GM18870 (cell line): ENCODE measurements around the gene APOBEC3C.
"Not testable (repeated sequence)": the region's sequence is repeated elsewhere in the genome, so short reads cannot be mapped to it uniquely, and the experiment has no call there.

ENCODE experiments used
- ATAC-seq: cut with Tn5 transposase; IDR thresholded peaks from one replicate; pipeline ENCODE4 v1.9.1; 2021; ENCODE audit warnings: moderate library complexity; ENCODE audit not compliant: unreplicated experiment

APOBEC3C gene

DNA sequence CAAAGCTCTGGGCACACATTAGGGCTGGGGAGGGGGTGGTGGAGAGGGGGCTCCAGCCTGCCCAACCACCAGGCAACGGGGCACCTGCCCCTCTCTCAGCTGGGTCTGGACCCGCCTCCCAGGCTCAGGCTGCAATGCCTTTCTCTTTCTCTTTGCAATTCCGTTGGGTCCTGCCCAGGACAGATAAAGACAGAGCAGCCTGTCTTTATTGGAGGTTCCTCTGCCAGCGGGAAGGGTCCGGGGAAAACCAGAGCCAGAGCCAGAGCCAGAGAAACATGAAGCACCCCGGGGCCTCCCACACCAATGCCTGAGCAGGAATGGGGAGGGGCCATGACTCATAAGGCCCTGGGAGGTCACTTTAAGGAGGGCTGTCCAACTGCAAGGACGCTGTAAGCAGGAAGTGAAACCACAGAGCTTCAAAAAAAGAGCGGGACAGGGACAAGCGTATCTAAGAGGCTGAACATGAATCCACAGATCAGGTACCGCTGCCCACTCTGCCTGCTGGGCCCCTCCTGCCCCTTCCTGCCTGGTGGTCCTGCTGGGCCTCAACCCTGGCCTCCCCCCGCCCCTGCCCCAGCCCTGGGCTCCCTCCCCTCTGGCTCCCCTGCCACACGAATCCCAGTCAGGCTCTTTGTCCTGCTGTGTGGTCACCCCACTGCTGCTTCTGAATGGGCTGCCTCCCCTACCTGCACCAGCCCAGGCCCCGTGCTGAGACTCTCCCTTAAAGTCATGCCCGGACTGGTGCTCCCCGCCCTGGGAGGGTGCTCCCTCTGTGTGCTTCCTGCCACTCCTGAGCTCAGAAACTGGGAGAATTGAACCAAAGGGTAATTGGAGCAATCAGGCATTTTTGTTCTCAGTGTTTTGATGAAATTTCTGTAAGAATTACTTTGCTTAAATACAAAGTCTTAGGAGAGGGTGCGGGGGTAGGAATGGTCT is 31.8 kb upstream of the APOBEC3C start, which contains the start of gene APOBEC3B:
Gene APOBEC3B (plus strand): TSS at position 356 of the 936 bp plus-strand sequence. CDS start 107 bp downstream, at position 463.
- peak; percentile 38 for ATAC-seq

DNA sequence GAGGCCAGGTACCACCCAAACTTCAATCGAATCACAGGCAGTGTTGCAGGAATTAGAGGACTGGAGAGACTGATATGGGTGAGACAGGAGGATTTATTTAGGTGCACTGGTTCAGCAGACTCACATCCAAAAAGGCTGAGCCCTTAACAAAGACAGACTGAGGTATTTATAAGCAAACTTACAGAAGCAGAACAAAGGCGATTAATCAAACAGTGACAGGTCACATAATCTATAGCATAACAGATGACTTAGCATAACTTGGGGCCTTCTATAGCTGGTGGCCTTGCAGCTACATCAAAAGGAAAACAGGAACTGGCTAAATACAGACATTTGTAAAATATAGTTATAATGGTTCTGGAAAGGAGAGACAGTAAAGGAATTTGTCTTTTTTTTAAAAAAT is 29.8 kb upstream of the APOBEC3C start:
- ATAC-seq, result no peak

DNA sequence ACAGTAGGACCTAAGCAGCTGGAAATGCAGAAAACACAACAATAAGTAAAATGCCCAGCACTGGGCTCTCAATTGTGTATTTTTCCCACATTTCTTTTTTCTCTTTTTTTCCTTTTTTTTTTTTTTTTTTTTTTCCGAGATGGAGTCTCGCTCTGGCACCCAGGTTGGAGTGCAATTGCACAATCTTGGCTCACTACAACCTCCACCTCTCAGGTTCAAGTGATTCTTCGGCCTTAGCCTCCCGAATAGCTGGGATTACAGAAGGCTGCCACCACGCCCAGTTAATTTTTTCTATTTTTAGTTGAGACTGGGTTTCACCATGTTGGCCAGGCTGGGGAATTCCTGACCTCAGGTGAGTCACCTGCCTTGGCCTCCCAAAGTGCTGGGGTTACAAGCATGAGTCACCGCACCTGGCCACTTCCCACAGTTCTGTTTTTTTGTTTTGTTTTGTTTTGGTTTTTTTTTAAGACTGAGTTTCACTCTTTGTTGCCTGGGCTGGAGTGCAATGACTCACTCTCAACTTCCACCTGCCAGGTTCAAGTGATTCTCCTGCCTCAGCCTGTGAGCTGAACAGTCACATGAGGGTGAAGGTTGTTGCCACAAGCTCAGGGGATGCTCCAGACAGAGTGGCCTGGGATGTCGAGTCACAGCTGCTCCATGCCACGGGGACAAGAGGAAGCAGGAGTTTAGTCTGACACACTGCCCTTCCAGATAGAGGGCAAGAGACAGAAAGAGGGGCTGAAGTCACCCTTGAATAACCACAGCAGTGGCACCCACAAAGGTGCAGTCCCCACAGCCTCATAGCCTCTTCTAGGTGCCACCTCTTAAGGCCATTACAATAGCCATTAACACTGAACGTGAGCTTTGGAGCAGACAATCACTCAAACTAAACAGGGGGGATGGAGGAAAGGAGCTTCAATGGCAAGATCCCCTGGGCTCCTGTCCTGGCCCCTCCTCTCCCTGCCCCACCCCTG is 29.0 kb upstream of the APOBEC3C start:
- peak; percentile 75 for ATAC-seq

DNA sequence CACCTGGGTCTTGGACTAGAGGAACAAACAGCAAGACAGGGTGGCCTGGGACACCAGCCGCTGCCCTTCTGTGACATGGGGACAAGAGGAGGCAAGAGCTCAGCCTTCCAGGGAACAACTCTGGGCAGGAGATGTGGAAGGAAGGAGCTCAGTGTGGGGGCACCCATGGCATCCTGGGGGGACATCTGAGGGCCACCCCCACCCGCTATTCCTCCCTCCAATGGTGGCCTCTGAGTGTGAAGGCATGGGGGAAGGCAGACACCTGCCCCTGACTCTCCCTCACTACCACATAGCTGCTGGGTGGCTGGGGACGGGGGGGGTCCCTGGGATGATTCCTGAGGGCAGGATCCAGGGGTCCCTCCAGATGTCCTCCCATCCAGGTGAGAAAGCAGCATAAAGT is 27.4 kb upstream of the APOBEC3C start:
- ATAC-seq, result no peak

DNA sequence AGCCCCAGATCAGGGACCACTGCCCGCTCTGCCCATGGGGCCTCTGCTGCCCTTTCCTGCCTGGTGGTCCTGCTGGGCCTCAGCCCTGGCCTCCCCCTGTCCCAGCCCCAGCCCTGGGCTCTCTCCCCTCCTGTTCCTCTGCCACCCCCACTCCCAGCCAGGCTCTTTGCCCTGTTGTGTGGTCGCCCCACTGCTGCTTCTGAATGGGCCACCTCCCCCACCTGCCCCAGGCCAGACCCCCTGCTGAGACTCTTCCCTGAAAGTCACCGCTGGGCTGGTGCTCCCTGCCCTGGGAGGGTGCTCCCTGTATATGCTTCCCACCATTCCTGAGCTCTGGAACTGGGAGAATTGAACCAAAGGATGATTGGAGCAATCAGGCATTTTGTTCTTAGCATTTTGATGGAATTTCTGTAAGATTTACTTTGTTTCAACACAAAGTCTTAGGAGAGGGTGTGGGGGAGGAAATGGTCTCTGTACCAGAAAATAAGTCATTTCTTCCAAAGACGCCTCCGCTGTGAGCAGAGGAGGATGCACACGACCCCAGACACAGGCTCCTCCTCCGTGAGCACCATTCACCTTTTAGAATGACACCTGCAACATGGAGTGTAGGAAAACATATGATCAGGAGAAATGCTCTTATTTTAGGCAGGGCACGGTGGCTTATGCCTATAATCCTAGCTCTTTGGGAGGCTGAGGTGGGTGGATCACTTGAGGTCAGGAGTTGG is 26.7 kb upstream of the APOBEC3C start:
- no peak for ATAC-seq

DNA sequence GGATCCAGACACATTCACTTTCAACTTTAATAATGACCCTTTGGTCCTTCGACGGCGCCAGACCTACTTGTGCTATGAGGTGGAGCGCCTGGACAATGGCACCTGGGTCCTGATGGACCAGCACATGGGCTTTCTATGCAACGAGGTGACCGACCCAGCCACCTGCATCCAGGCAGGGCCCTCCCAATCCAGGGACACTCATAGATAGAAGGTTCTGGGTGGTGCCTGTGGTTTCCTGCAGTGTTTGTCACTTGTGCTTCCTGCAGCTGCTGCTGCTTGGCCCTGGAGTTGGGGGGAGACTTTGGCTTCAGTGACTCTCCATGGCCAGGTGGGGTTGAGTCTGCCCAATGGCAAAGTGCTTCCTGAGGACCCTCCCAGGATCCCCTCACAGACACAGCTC is 24.6 kb upstream of the APOBEC3C start:
- ATAC-seq, result no peak

DNA sequence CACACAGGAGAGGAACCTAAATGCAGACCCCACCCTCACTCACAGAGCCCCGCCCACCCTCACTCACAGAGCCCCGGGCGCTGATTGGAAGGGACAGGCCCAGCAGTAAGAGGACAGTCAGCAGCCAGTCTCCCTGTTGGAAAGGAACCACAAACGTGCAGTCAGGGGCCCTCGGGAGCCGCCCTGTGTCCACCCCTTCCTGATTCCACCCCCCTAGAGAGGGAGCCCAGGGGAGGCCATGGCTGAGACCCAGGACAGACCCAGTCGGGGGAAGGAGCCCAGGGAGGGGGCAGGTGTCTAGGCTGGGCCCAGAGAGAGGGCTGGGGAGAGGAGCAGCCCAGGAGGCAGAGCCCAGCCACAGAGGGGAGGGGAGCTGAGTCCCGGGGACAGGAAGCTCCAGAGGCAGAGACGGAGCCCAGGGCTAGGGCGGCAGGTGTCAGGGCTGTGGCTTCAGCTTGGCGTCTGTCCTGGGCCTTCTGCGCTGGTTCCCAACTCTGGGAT is 21.1 kb upstream of the APOBEC3C start:
- not testable (repeated sequence) for ATAC-seq

DNA sequence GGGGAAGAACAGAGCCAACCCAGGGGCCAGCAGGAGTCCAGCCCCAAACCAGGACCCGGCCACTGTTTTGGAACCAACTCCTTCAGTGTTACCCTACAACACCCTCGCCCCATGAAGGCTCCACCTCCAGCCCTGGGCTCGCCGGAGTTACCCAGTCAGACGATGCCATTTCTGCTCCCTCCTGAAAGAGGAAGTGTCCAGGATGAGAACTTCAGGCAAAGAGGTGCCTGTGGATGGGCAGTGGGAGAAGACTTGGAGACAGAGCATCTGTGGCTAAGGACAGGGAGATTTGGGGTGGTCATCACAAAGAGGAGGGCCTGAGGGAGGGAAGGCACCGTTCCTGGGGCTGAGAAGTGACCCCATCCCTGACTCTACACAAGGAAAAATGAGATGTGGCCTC is 18.0 kb upstream of the APOBEC3C start:
- no peak for ATAC-seq

DNA sequence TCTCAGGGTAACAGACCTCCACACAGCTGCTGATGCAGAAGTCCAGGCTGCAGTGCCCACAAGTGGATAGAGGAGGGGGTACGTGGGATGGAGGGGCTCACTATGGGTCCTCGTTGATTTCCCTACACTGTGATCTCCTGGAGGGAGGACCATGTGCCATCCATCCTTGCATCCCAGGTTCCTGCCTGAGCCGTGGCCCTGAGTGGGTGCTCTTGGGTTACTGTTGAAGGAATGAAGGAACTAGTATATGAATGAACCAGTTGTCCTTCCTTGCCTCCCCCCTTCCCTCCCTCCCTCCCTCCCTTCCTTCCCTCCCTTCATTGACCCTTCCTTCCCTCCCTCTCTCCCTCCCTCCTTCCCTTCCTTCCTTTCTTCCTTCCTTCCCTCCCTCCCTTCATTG is 16.5 kb upstream of the APOBEC3C start:
- ATAC-seq, result no peak

DNA sequence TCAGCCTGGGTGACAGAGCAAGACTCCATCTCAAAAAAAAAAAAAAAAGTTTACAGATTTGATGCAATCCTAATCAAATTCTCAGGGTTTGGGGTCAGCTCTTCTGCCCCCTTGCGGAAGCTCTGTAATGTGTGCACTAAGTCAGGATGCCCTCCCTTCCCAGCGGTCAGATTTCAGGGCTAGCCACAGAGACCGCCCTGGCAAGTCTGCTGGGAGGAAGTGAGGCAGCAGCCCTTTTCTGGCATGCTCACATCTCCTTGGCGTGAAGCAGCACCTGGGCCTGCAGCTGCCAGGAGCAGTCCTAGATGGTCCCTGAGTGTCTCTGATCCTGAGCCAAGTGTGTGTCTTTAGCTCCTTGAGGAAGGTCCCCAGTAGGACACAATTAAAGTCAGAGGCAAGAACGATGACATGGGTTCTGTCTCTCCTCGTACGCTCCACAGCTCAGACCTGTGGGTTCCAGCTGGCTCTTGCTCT is 10.9 kb upstream of the APOBEC3C start:
- ATAC-seq, result no peak

DNA sequence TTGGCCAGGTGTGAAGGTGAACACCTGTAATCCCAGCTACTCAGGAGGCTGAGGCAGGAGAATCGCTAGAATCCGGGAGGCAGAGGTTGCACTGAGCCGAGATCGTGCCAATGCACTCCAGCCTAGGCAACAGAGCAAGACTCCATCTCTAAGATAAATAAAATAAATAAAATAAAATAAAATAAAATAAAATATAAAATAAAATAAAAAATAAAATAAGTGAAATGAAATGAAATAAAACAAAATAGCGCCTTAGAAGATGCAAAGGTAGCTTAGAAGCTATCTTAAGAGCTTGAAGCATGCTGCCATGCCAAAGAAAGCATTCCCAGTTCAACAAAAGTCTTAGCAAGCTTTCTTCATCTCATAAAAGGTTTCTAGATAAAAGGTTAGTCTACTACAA is 6.9 kb upstream of the APOBEC3C start:
- ATAC-seq, result no peak

DNA sequence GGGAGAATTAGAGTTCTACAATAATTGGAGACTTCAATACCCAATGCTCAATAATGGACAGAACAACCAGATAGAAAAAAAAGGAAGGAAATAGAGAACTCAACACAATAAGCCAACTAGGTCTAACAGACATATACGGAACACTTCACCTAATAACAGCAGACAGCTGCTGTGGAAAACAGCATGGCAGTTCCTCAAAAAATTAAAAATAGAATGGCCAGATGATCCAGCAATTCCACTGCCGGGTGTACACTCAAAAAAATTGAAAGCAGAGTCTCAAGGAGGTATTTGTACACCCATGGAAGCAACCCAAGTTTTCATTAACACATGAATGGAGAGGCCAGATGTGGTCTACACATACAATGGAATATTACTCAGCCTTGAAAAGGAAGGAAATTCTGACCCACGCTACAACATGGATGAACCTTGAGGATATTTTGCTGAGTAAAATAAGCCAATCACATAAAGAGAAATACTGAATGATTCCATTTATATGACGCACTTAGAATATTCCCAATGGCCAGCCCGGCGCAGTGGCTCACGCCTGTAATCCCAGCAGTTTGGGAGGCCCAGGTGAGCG is 5.7 kb upstream of the APOBEC3C start:
- ATAC-seq, result not testable (repeated sequence)

DNA sequence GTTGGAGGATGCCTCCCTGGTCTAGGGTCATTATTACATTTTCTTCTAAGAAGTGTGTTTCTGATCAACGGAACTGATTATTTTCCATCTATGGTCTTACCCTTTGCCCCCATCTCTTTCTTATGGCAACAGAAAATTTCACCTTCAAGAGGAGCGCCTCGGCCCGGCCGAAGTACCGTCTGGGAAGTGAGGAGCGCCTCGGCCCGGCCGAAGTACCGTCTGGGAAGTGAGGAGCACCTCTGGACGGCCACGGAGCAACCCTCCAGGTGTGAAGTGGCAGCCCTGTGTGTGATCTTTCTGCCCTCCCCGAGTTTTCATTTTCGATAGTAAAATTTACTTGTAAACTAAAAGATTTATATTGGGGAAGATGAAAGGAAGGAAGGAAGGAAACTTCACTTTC is 3.1 kb upstream of the APOBEC3C start:
- ATAC-seq, result no peak

DNA sequence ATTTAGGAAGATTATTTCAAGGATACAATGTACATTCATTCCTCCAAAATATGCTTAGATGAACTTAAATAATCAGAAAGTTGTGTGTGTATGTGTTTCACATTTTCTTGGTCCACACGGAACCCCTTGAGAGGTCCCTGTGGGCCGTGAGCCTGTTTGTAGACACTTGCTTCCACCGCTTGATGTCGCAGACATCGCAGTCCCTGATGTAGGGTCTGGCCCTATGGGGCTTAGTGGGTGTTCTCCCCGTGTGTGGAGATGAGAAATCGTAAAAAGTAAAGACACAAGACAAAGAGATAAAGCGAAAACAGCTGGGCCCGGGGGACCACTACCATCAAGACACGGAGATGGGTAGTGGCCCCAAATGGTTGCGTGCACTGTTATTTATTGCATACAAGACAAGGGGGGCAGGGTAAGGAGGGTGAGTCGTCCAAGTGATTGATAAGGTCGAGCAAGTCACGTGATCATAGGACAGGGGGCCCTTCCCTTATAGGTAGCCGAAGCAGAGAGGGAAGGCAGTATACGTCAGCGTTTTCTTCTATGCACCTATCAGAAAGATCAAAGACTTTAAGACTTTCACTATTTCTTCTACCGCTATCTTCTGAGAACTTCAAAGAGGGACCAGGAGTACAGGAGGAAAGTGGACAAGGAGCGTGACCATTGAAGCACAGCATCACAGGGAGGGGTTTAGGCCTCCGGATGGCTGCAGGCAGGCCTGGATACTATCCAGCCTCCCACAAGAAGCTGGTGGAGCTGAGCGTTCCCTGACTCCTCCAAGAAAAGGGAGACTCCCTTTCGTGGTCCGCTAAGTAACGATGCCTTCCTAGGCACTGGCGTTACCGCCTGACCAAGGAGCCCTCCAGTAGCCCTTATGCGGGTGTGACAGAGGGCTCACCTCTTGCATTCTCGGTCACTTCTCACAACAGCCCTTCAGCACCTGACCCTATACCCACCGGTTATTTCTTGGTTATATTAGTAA is 1.2 kb upstream of the APOBEC3C start:
- no peak for ATAC-seq

DNA sequence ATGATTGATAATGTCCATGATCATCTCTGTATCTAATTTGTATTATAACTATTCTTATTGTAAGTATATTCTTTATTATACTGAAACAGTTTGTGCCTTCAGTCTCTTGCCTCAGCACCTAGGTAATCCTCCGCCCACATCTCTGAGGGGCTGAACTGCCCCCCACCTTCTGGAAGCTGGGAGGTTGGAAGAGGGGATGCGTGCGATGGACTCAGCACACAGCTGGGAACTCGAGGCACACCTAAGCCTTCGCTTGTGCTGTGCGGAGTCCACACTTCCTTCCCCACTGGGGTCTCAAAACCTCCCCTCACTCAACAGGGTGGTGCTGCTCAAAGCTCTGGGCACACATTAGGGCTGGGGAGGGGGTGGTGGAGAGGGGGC is 506 bp upstream of the APOBEC3C start:
- ATAC-seq, result not testable (repeated sequence)

DNA sequence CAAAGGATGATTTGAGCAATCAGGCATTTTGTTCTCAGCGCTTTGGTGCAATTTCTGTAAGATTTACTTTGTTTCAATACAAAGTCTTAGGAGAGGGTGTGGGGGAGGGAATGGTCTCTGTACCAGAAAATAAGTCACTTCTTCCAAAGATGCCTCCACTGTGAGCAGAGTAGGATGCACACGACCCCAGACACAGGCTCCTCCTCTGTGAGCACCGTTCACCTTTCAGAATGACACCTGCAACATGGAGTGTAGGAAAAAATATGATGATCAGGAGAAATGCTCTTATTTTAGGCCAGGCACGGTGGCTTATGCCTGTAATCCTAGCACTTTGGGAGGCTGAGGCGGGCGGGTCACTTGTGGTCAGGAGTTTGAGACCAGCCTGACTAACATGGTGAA is 665 bp downstream of the APOBEC3C start:
- not testable (repeated sequence) for ATAC-seq

DNA sequence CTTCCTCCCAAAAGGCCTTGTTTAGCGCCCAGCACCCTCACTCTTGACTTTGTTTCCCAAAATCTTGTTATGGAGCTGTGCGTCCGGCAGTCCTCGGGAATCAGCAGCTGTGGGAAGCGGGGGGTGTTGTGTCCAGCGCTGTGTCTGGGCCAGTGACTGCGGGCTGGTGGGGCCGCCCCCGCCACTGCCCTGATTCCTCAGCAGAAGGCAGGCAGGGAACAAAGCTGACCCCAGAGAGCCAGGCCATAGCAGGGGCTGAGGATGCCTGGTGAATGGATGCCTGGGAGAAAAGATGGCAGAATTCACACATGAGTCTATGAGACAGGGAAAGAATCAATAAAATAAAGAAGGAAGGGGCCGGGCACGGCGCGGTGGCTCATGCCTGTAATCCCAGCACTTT is 2.5 kb downstream of the APOBEC3C start:
- ATAC-seq, result no peak

DNA sequence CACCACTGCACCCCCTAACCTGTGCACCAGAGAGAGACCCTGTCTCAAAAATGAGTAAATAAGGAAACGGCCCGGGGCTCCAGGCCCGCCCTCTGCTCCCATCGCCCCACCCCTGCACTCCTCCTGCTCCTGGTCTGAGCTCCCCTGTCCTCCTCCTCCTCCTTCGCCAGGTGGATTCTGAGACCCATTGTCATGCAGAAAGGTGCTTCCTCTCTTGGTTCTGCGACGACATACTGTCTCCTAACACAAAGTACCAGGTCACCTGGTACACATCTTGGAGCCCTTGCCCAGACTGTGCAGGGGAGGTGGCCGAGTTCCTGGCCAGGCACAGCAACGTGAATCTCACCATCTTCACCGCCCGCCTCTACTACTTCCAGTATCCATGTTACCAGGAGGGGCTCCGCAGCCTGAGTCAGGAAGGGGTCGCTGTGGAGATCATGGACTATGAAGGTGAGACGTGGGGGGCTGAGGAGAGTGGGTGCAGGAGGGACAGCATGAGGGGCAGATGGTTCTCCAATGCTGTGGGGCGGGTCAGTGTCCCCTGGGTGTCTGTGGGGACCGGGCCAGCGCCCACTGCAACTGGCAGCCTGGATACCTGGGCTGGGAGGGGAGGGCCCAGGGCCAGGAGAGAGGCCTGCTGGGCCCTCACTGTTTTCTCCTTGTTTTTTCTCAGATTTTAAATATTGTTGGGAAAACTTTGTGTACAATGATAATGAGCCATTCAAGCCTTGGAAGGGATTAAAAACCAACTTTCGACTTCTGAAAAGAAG is 3.7 kb downstream of the APOBEC3C start:
- ATAC-seq, result no peak
